HepG2 (cell line): Measurements from ENCODE around the gene STKLD1. TPM values are rescaled to one million over a fixed set of nuclear protein-coding genes. Genes with fewer than 3 reads are reported as not detected.

Source experiments
- AKAP8 ChIP-seq: sonication (generic); formaldehyde crosslinking; IDR thresholded peaks from 2 replicates; pipeline ENCODE4 v1.5.1; 2020; ENCODE audit warnings: mild to moderate bottlenecking, missing genetic modification reagents
- CHD2 ChIP-seq: IDR thresholded peaks from 2 replicates; pipeline ENCODE4 v1.6.1; 2011; ENCODE audit warnings: low read depth, low read length, improper control_type of control experiment
- CREM ChIP-seq, 2 experiments: sonication (generic) in 1 of 2; formaldehyde crosslinking in 1 of 2; IDR thresholded peaks; 2 replicates each; pipeline versions ENCODE4 v1.4.0 to v1.6.1; 2016 to 2020; ENCODE audit warnings: antibody characterized with exemption in 1 of 2, mild to moderate bottlenecking in 1 of 2, missing genetic modification reagents in 1 of 2
- ETS1 ChIP-seq: sonication (generic); formaldehyde crosslinking; IDR thresholded peaks from 2 replicates; pipeline ENCODE4 v1.4.0; 2020; ENCODE audit warnings: missing genetic modification reagents
- FOXO4 ChIP-seq: sonication (generic); formaldehyde crosslinking; conservative IDR thresholded peaks from 2 replicates; pipeline ENCODE4 v1.8.1; 2023; ENCODE audit warnings: missing genetic modification reagents
- HNF4G ChIP-seq, 2 experiments: sonication (generic) in 1 of 2; formaldehyde crosslinking in 1 of 2; IDR thresholded peaks; 2 replicates each; pipeline versions ENCODE4 v1.4.0 to v1.6.1; 2011 to 2020; ENCODE audit warnings: borderline replicate concordance in 2 of 2, low read depth in 2 of 2, mild to moderate bottlenecking in 2 of 2, low read length in 1 of 2, missing genetic modification reagents in 1 of 2, moderate library complexity in 1 of 2
- IRF1 ChIP-seq: sonication (generic); formaldehyde crosslinking; IDR thresholded peaks from 2 replicates; pipeline ENCODE4 v1.4.0; 2020; ENCODE audit warnings: low read depth, mild to moderate bottlenecking, missing genetic modification reagents
- KLF11 ChIP-seq: IDR thresholded peaks from 2 replicates; pipeline ENCODE4 v1.6.1; 2016; ENCODE audit warnings: missing compliant biosample characterization
- PPARG ChIP-seq: conservative IDR thresholded peaks from 2 replicates; pipeline ENCODE4 v1.6.1; 2016; ENCODE audit warnings: missing biosample characterization, missing genetic modification reagents
- SOX6 ChIP-seq, 2 experiments: fragments of 450-650 bp in 1 of 2; sonication (generic) in 1 of 2; formaldehyde crosslinking in 1 of 2; IDR thresholded peaks; 2 replicates each; pipeline versions ENCODE4 v1.4.0 to v1.6.1; 2017 to 2020; ENCODE audit warnings: antibody characterized with exemption in 1 of 2, mild to moderate bottlenecking in 1 of 2, missing genetic modification reagents in 1 of 2
- SP5 ChIP-seq: IDR thresholded peaks from 2 replicates; pipeline ENCODE4 v1.6.1; 2016; ENCODE audit warnings: low read depth, borderline replicate concordance
- ZBTB7B ChIP-seq: sonication (generic); formaldehyde crosslinking; IDR thresholded peaks from 2 replicates; pipeline ENCODE4 v1.4.0; 2020; ENCODE audit warnings: missing genetic modification reagents
- ZIK1 ChIP-seq: sonication (generic); formaldehyde crosslinking; IDR thresholded peaks from 2 replicates; pipeline ENCODE4 v1.5.0; 2020; ENCODE audit warnings: mild to moderate bottlenecking, low read depth, missing genetic modification reagents, borderline replicate concordance
- ZNF124 ChIP-seq: sonication (generic); formaldehyde crosslinking; IDR thresholded peaks from 2 replicates; pipeline ENCODE4 v1.4.0; 2020; ENCODE audit warnings: missing genetic modification reagents
- ZNF136 ChIP-seq: sonication (generic); formaldehyde crosslinking; IDR thresholded peaks from 2 replicates; pipeline ENCODE4 v1.8.1; 2022; ENCODE audit warnings: low read depth, mild to moderate bottlenecking, moderate library complexity, missing genetic modification reagents
- ZNF333 ChIP-seq: sonication (generic); formaldehyde crosslinking; IDR thresholded peaks from 2 replicates; pipeline ENCODE4 v1.4.0; 2020; ENCODE audit warnings: mild to moderate bottlenecking, missing genetic modification reagents, borderline replicate concordance
- ZNF33B ChIP-seq: sonication (generic); formaldehyde crosslinking; IDR thresholded peaks from 2 replicates; pipeline ENCODE4 v1.5.1; 2020; ENCODE audit warnings: mild to moderate bottlenecking, missing genetic modification reagents
- ZNF34 ChIP-seq: sonication (generic); formaldehyde crosslinking; IDR thresholded peaks from 2 replicates; pipeline ENCODE4 v1.4.0; 2020; ENCODE audit warnings: mild to moderate bottlenecking, missing genetic modification reagents, borderline replicate concordance
- ZNF431 ChIP-seq: sonication (generic); formaldehyde crosslinking; IDR thresholded peaks from 2 replicates; pipeline ENCODE4 v1.9.0; 2022; ENCODE audit warnings: missing genetic modification reagents, low read depth, mild to moderate bottlenecking, borderline replicate concordance
- ZNF432 ChIP-seq: sonication (generic); formaldehyde crosslinking; IDR thresholded peaks from 2 replicates; pipeline ENCODE4 v1.5.0; 2020; ENCODE audit warnings: missing genetic modification reagents, mild to moderate bottlenecking, borderline replicate concordance
- ZNF569 ChIP-seq: sonication (generic); formaldehyde crosslinking; IDR thresholded peaks from 2 replicates; pipeline ENCODE4 v1.5.0; 2020; ENCODE audit warnings: mild to moderate bottlenecking, missing genetic modification reagents, moderate library complexity, borderline replicate concordance
- polyA plus RNA-seq, 8 experiments: library from polyadenylated mRNA; depleted of rRNA in 3 of 8; stranded (reverse) in 7 of 8; unstranded in 1 of 8; fragments of >200 nt; fragmentation: Illumina TruSeq in 4 of 8; extraction: Trizol in 4 of 8; gene quantifications; 2 replicates each; pipeline versions ENCODE4 v1.2.1 to v1.2.3, GENCODE V29; 2011 to 2016; ENCODE audit warnings: low read depth in 4 of 8, missing spikeins in 1 of 8, mixed read lengths in 1 of 8; ENCODE audit not compliant: insufficient read depth in 1 of 8
- total RNA-seq, 5 experiments: library from RNA; depleted of rRNA; stranded (reverse); fragments of >200 nt; fragmentation: Illumina TruSeq; extraction: Trizol; gene quantifications; 2 replicates each; pipeline ENCODE4 v1.2.3, GENCODE V29; 2016; ENCODE audit warnings: low read depth in 1 of 5
- TF ChIP-seq, protein P1 (sequence below): sonication (generic); formaldehyde crosslinking; IDR thresholded peaks from 2 replicates; pipeline ENCODE4 v1.5.0; 2020; ENCODE audit warnings: mild to moderate bottlenecking, missing genetic modification reagents
- TF ChIP-seq, protein P2 (sequence below): IDR thresholded peaks from 2 replicates; pipeline ENCODE4 v1.6.1; 2016; ENCODE audit warnings: mild to moderate bottlenecking, missing biosample characterization, missing genetic modification reagents

The STKLD1 gene
- total and polyA plus RNA-seq, 2 of the 13 experiments (the other 11 are each of a cell fraction or from before 2014, with no cell fraction given): 1.5 to 2.2 TPM

GRCh38 chr9:133384736-133385321 lies 8.7 kb downstream of the STKLD1 start (continued):
- TF ChIP-seq, protein P1, sequence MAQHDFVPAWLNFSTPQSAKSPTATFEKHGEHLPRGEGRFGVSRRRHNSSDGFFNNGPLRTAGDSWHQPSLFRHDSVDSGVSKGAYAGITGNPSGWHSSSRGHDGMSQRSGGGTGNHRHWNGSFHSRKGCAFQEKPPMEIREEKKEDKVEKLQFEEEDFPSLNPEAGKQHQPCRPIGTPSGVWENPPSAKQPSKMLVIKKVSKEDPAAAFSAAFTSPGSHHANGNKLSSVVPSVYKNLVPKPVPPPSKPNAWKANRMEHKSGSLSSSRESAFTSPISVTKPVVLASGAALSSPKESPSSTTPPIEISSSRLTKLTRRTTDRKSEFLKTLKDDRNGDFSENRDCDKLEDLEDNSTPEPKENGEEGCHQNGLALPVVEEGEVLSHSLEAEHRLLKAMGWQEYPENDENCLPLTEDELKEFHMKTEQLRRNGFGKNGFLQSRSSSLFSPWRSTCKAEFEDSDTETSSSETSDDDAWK (CRISPR knock-in tag): no peak
- no peak for TF ChIP-seq ZIK1 (CRISPR knock-in tag)
- no peak for TF ChIP-seq ZNF431
- no peak for TF ChIP-seq ZNF33B (CRISPR knock-in tag)
- no peak for TF ChIP-seq CHD2
- TF ChIP-seq HNF4G (IDR thresholded peaks at IDR 0.05; ENCODE audit: borderline replicate concordance, low read depth, low read length): no peak
- no peak for TF ChIP-seq HNF4G (CRISPR knock-in tag; IDR thresholded peaks at IDR 0.05; ENCODE audit: borderline replicate concordance, low read depth)
- 0 out of 2 replicates have a peak, but pooled peaks have one; percentile 21 for TF ChIP-seq ZBTB7B
- no peak for TF ChIP-seq ZNF124
- TF ChIP-seq ZNF333 (CRISPR knock-in tag): no peak
- TF ChIP-seq, protein P2, sequence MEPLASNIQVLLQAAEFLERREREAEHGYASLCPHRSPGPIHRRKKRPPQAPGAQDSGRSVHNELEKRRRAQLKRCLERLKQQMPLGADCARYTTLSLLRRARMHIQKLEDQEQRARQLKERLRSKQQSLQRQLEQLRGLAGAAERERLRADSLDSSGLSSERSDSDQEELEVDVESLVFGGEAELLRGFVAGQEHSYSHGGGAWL (CRISPR knock-in tag): no peak
- no peak for TF ChIP-seq SP5
- no peak for TF ChIP-seq IRF1 (CRISPR knock-in tag)
- TF ChIP-seq ZNF136: 0 out of 2 replicates have a peak, but pooled peaks have one; percentile 25
- TF ChIP-seq KLF11 (CRISPR knock-in tag): no peak
- 0 out of 2 replicates have a peak, but pooled peaks have one; percentile 68 for TF ChIP-seq FOXO4
- TF ChIP-seq PPARG (CRISPR knock-in tag): no peak
- TF ChIP-seq SOX6 (IDR thresholded peaks at IDR 0.05): no peak
- peak; percentile 30; the same call in 1 of the 2 replicates for TF ChIP-seq SOX6 (CRISPR knock-in tag; IDR thresholded peaks at IDR 0.05)
- no peak for TF ChIP-seq ETS1 (CRISPR knock-in tag)
- no peak for TF ChIP-seq AKAP8 (CRISPR knock-in tag)
- no peak for TF ChIP-seq CREM (IDR thresholded peaks at IDR 0.05)
- no peak for TF ChIP-seq CREM (CRISPR knock-in tag; IDR thresholded peaks at IDR 0.05)
- TF ChIP-seq ZNF569 (CRISPR knock-in tag): no peak
- TF ChIP-seq ZNF34 (CRISPR knock-in tag): no peak
- no peak for TF ChIP-seq ZNF432 (CRISPR knock-in tag)
